Tibial nerve (tissue), 4 donors: Measurements from ENCODE around the gene FRY.

Source experiments
- EP300 ChIP-seq, 2 donors: sonication (generic); formaldehyde crosslinking; IDR thresholded peaks; one replicate each; pipeline ENCODE4 v1.6.1; 2017; ENCODE audit warnings: antibody characterized with exemption in 2 of 2, mild to moderate bottlenecking in 1 of 2
- POLR2A ChIP-seq, 2 donors: fragments of 450-650 bp; IDR thresholded peaks; one replicate each; pipeline ENCODE4 v1.6.1; 2017; ENCODE audit warnings: antibody characterized with exemption in 2 of 2, mild to moderate bottlenecking in 2 of 2, moderate library complexity in 2 of 2
- TF ChIP-seq, protein P1 (sequence below), 5 experiments: fragments of 200-600 bp in 3 of 5; fragments of 450-650 bp in 2 of 5; sonication (generic) in 3 of 5; IDR thresholded peaks; one replicate each; pipeline ENCODE4 v1.5.1; 2016 to 2019; ENCODE audit warnings: antibody characterized with exemption in 5 of 5, mild to moderate bottlenecking in 3 of 5, moderate library complexity in 2 of 5

DNA sequence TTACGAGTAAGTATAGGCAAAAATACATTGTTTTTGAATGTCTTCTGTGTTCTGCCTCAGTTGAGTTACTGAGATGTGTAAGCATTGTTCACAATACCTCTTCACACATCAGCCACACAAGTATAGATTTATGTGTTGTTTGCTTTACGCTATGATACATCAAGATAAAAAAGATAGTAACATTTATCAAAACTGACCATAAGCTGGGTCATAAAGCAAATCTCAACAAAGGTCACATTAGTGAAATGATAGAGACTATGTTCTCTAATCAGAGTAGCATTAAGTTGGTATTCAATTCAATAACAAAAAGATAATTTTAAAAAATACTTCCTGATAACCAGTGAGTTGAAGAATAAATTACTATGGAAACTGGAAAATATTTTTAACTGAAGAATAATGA lies 156.1 kb downstream of the FRY start:
- TF ChIP-seq, protein P1, sequence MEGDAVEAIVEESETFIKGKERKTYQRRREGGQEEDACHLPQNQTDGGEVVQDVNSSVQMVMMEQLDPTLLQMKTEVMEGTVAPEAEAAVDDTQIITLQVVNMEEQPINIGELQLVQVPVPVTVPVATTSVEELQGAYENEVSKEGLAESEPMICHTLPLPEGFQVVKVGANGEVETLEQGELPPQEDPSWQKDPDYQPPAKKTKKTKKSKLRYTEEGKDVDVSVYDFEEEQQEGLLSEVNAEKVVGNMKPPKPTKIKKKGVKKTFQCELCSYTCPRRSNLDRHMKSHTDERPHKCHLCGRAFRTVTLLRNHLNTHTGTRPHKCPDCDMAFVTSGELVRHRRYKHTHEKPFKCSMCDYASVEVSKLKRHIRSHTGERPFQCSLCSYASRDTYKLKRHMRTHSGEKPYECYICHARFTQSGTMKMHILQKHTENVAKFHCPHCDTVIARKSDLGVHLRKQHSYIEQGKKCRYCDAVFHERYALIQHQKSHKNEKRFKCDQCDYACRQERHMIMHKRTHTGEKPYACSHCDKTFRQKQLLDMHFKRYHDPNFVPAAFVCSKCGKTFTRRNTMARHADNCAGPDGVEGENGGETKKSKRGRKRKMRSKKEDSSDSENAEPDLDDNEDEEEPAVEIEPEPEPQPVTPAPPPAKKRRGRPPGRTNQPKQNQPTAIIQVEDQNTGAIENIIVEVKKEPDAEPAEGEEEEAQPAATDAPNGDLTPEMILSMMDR (IDR thresholded peaks at IDR 0.05) = no peak
- TF ChIP-seq POLR2A (IDR thresholded peaks at IDR 0.05) (no peak), EP300 (IDR thresholded peaks at IDR 0.05) (no peak)
